Esophagus muscularis mucosa (tissue), 4 donors: ENCODE results near the gene SWT1. TPM values are rescaled to one million over a fixed set of nuclear protein-coding genes. Genes with fewer than 3 reads are reported as not detected.
"Not testable (repeated sequence)": the region's sequence is repeated elsewhere in the genome, so short reads cannot be mapped to it uniquely, and the experiment has no call there.

Experiments used
- DNase-seq: peaks from one replicate; pipeline ENCODE4 v3.0.0-alpha.2; 2017; ENCODE audit errors: extremely low spot score
- H3K27ac ChIP-seq, 4 donors: fragments of 200-600 bp; sonication (generic); replicated peaks in 1 of 4; 1 replicate in 3 of 4; 2 replicates in 1 of 4; pipeline ENCODE4 v1.5.1; 2016 to 2019; ENCODE audit warnings: mild to moderate bottlenecking in 1 of 4
- H3K27me3 ChIP-seq, 4 donors: fragments of 200-600 bp; sonication (generic); one replicate each; pipeline versions ENCODE4 v1.5.1 to v1.6.0; 2016 to 2019
- H3K36me3 ChIP-seq, 4 donors: fragments of 200-600 bp; sonication (generic); one replicate each; pipeline ENCODE4 v1.5.1; 2016 to 2019
- H3K4me1 ChIP-seq, 4 donors: fragments of 200-600 bp; sonication (generic); one replicate each; pipeline ENCODE4 v1.5.1; 2016 to 2019
- H3K4me3 ChIP-seq, 4 donors: fragments of 200-600 bp; sonication (generic); 1 replicate in 2 of 4; 2 replicates in 2 of 4; pipeline ENCODE4 v1.5.1; 2016 to 2019; ENCODE audit warnings: mild to moderate bottlenecking in 4 of 4, moderate library complexity in 1 of 4
- H3K9me3 ChIP-seq, 4 donors: fragments of 200-600 bp; sonication (generic); 1 replicate in 3 of 4; 2 replicates in 1 of 4; pipeline ENCODE4 v1.5.1; 2016 to 2019
- CTCF ChIP-seq, 3 experiments: fragments of 200-600 bp in 2 of 3; fragments of 450-650 bp in 1 of 3; sonication (generic) in 2 of 3; IDR thresholded peaks; one replicate each; pipeline ENCODE4 v1.5.1; 2017 to 2019; ENCODE audit warnings: antibody characterized with exemption in 3 of 3, mild to moderate bottlenecking in 2 of 3, moderate library complexity in 1 of 3
- EP300 ChIP-seq: sonication (generic); formaldehyde crosslinking; IDR thresholded peaks from one replicate; pipeline ENCODE4 v1.6.1; 2017; ENCODE audit warnings: antibody characterized with exemption
- POLR2A ChIP-seq: fragments of 450-650 bp; IDR thresholded peaks from one replicate; pipeline ENCODE4 v1.6.1; 2017; ENCODE audit warnings: antibody characterized with exemption, moderate library complexity, mild to moderate bottlenecking, low read depth
- POLR2AphosphoS5 ChIP-seq, 2 donors: sonication (generic); formaldehyde crosslinking; IDR thresholded peaks; one replicate each; pipeline ENCODE4 v1.6.1; 2017; ENCODE audit warnings: antibody characterized with exemption in 2 of 2
- WGBS: methylation state at CpG from one replicate; pipeline ENCODE4 v1.1.5; 2018; 5-methylcytosine and 5-hydroxymethylcytosine counted together
- intact Hi-C: fragments of 100-400 bp; cut with DNase I; formaldehyde crosslinking; loops from one replicate; pipeline ENCODE4 v1.15.1; 2023
- total RNA-seq, 4 donors: library from RNA; depleted of rRNA; stranded (reverse); fragments of >200 nt; gene quantifications; one replicate each; pipeline versions ENCODE4 v1.1.0 to v1.2.1, GENCODE V29; 2016

Gene SWT1
- total RNA-seq, 4 donors from 2014 or later = 5.8 to 9.6 (median 6.3) TPM

- H3K27me3 ChIP-seq, H3K27ac ChIP-seq, DNase-seq, H3K36me3 ChIP-seq, intact Hi-C loops, H3K4me3 ChIP-seq, H3K9me3 ChIP-seq, H3K4me1 ChIP-seq: not testable (repeated sequence)
- WGBS = 92% methylated on average over 3 of the region's 6 CpGs
Measured at GRCh38 chr1:185255595-185255994, 98.6 kb downstream of the SWT1 start.

- H3K4me3 ChIP-seq, H3K27me3 ChIP-seq, H3K27ac ChIP-seq, intact Hi-C loops, H3K4me1 ChIP-seq, H3K9me3 ChIP-seq, DNase-seq, H3K36me3 ChIP-seq: not testable (repeated sequence)
- 84% methylated on average over 15 of the region's 32 CpGs for WGBS
Measured at GRCh38 chr1:185257116-185257949, 100.4 kb downstream of the SWT1 start.

- WGBS = 88% methylated on average over 2 of the region's 2 CpGs
- Histone ChIP-seq H3K4me1 (peaks cover 0 to 5% (median 0%) of the 10 kb centered on the region in 4 donors), H3K27me3 (no peaks in the 10 kb centered on the region), H3K36me3 (no peaks in the 10 kb centered on the region), H3K27ac (no peak overlapping the region), H3K4me3 (no peak overlapping the region), H3K9me3 (no peaks in the 10 kb centered on the region)
- DNase-seq = no peak
- intact Hi-C loops = no loop called here
- TF ChIP-seq POLR2A (no peak), POLR2AphosphoS5 (IDR thresholded peaks at IDR 0.05) (no peak), EP300 (no peak), CTCF (IDR thresholded peaks at IDR 0.05) (no peak)
Measured at GRCh38 chr1:185257950-185258208, 100.9 kb downstream of the SWT1 start.

- WGBS = 86% methylated on average over 1 of the region's 1 CpG
- no peak for TF ChIP-seq EP300
- TF ChIP-seq POLR2A = no peak
- TF ChIP-seq CTCF (IDR thresholded peaks at IDR 0.05) = no peak
- TF ChIP-seq POLR2AphosphoS5 (IDR thresholded peaks at IDR 0.05) = no peak
- H3K4me1 ChIP-seq = peaks cover 0 to 5% (median 0%) of the 10 kb centered on the region in 4 donors
- DNase-seq = no peak
- no peak overlapping the region for H3K27ac ChIP-seq
- intact Hi-C loops = no loop called here
- H3K36me3 ChIP-seq = no peaks in the 10 kb centered on the region
- H3K4me3 ChIP-seq = no peak overlapping the region
- H3K27me3 ChIP-seq = no peaks in the 10 kb centered on the region
- no peaks in the 10 kb centered on the region for H3K9me3 ChIP-seq
Measured at GRCh38 chr1:185258676-185259075, 101.7 kb downstream of the SWT1 start.

GRCh38 chr1:185260611-185261010 is 103.6 kb downstream of the SWT1 start:
- Histone ChIP-seq H3K4me3 (no peak overlapping the region), H3K27me3 (no peaks in the 10 kb centered on the region), H3K36me3 (no peaks in the 10 kb centered on the region), H3K9me3 (no peaks in the 10 kb centered on the region), H3K4me1 (peaks cover 0 to 5% (median 0%) of the 10 kb centered on the region in 4 donors), H3K27ac (no peak overlapping the region)
- no peak for DNase-seq
- TF ChIP-seq POLR2A = no peak
- no peak for TF ChIP-seq CTCF (IDR thresholded peaks at IDR 0.05)
- no peak for TF ChIP-seq POLR2AphosphoS5 (IDR thresholded peaks at IDR 0.05)
- intact Hi-C loops = no loop called here
- WGBS = 73% methylated on average over 1 of the region's 1 CpG

- Histone ChIP-seq H3K4me3 (no peak overlapping the region), H3K9me3 (no peaks in the 10 kb centered on the region), H3K27ac (no peak overlapping the region), H3K27me3 (no peaks in the 10 kb centered on the region), H3K36me3 (no peaks in the 10 kb centered on the region), H3K4me1 (peaks cover 0 to 5% (median 0%) of the 10 kb centered on the region in 4 donors)
- intact Hi-C loops = no loop called here
- DNase-seq = no peak
- WGBS = 100% methylated on average over 1 of the region's 1 CpG
- TF ChIP-seq POLR2AphosphoS5 (IDR thresholded peaks at IDR 0.05) (no peak), CTCF (IDR thresholded peaks at IDR 0.05) (no peak), POLR2A (no peak)
Measured at GRCh38 chr1:185262151-185262550, 105.2 kb downstream of the SWT1 start.
